Measurements from ENCODE around the gene PA2G4. TPM values are rescaled to one million over a fixed set of nuclear protein-coding genes. Genes with fewer than 3 reads are reported as not detected.

The PA2G4 gene
- total and polyA plus RNA-seq, 12 donors: 64.3 to 148 (median 74.4) TPM

DNA sequence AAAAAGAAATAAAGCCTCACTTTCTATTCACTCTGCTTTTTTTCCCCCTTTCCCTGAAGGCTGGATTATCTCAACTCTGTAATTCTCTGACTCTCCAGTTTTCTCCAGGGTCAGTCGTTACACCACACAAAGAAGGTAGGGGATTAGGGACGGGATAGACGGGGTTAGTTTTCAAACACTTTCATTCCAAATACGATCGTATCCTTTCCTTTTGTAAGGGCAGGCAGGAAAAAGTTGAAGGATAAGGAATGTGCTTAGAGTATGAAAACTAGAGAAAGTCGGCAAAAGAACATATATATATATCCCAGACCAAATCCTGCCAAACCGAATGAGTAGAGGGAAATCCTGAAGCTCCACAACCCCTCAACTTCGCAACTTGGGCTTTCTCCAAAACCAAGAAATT lies 23.1 kb downstream of the PA2G4 start:
- Histone ChIP-seq H3K4me1 (peaks cover 8 to 61% (median 49%) of the 10 kb centered on the region in 9 donors), H3K9me3 (no peaks in the 10 kb centered on the region), H3K27ac (peak overlapping the region; percentile 51 to 91 (median 82)), H3K36me3 (peaks cover 0 to 35% (median 7%) of the 10 kb centered on the region in 9 donors), H3K4me3 (peak overlapping the region in 9 of 10 donors; percentile 23 to 94 (median 84)), H3K27me3 (no peaks in the 10 kb centered on the region)
- ATAC-seq (no peak), DNase-seq (no peak)
- WGBS, 2 donors: 0% methylated on average over 8 of the region's 8 CpGs
- TF ChIP-seq, protein P1, sequence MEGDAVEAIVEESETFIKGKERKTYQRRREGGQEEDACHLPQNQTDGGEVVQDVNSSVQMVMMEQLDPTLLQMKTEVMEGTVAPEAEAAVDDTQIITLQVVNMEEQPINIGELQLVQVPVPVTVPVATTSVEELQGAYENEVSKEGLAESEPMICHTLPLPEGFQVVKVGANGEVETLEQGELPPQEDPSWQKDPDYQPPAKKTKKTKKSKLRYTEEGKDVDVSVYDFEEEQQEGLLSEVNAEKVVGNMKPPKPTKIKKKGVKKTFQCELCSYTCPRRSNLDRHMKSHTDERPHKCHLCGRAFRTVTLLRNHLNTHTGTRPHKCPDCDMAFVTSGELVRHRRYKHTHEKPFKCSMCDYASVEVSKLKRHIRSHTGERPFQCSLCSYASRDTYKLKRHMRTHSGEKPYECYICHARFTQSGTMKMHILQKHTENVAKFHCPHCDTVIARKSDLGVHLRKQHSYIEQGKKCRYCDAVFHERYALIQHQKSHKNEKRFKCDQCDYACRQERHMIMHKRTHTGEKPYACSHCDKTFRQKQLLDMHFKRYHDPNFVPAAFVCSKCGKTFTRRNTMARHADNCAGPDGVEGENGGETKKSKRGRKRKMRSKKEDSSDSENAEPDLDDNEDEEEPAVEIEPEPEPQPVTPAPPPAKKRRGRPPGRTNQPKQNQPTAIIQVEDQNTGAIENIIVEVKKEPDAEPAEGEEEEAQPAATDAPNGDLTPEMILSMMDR (IDR thresholded peaks at IDR 0.05): no peak
- intact Hi-C loops (cut with DNase I): loop anchor here in 8 of 10 donors (1.0 to 10.0 kb wide), 9 partner anchors 29 to 507 kb away; partner anchors contain the start of genes MYL6 (in 5 of the 8), SMARCC2 (in 2 of the 8), SPRYD4 (in 2 of the 8) and BAZ2A (in 1 of the 8)

DNA sequence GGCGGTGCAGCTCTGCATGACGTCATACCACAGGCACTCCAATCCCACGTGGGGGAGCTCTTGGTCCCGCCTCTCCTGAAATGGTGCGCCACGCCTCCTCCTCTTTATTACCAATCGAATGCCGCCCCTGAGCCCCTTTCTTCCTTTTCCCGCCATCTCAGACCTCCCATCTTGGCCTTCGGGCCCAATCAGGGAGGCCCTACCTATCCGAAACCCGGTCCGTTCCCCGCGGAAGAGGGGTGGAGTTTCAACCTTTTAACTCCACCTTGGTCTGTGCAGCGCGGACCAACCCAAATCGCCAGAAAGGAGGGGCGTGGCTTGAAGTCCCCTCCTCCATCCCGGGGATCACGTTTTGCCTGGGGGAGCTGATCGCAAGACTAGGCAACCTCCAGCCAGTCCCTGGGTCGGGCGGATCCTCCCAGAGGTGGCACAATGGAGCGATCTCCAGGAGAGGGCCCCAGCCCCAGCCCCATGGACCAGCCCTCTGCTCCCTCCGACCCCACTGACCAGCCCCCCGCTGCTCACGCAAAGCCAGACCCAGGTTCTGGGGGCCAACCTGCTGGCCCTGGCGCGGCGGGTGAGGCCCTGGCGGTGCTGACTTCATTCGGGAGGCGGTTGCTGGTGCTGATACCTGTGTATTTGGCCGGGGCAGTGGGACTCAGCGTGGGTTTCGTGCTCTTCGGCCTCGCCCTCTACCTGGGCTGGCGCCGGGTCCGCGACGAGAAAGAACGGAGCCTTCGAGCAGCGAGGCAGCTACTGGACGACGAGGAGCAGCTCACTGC lies 23.7 kb downstream of the PA2G4 start, which contains the start of gene ESYT1:
TSS of gene ESYT1 (plus strand) at position 380 of the 782 bp plus-strand sequence. CDS start at position 433, 53 bp downstream.
- peak; percentile 94 to 97 (median 96) for ATAC-seq
- Histone ChIP-seq H3K27ac (peak within 1 kb of the TSS; percentile 51 to 94 (median 88)), H3K4me1 (peaks cover 8 to 61% (median 44%) of the 10 kb centered on the region in 9 donors), H3K4me3 (peak within 1 kb of the TSS; percentile 53 to 94 (median 84)), H3K36me3 (peaks cover 0 to 36% (median 9%) of the 10 kb centered on the region in 9 donors), H3K9me3 (no peaks in the 10 kb centered on the region), H3K27me3 (no peaks in the 10 kb centered on the region)
- TF ChIP-seq, protein P1 (IDR thresholded peaks at IDR 0.05): peak in 1 of 9 donors; percentile 18
- peak; percentile 95 to 99 for DNase-seq
- intact Hi-C loops (cut with DNase I): loop anchor here in 8 of 10 donors (1.0 to 10.0 kb wide), 10 partner anchors 15 to 507 kb away; partner anchors contain the start of genes MYL6 (in 5 of the 8), SMARCC2 (in 3 of the 8), SPRYD4 (in 2 of the 8) and BAZ2A (in 1 of the 8)
- 0% methylated on average over 49 of the region's 49 CpGs for WGBS, 2 donors

DNA sequence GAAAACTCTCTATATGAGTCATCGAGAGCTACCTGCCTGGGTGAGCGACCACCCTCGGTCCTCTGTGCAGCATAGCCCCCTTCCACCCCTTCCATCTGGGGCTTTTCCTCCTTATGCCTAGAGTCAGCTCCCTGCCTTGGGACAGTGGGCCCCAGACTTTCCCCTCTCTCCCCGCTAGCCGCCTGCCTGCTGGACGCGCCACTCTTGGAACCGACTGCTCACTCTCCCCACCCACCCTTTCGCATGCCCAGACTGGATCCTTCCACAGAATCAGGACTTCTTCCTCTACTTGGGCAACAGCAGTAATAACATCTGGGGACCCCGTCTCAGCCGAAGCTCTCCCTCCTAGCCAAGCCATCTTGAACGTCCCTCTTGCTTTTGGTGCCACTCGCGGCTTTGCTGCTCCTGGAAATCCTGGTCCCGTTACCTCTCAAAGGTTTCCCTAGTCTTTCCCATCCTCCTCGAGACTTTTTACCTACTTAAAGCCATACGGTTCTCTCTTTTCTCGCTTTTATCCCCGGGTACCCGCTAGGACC lies 24.4 kb downstream of the PA2G4 start:
- WGBS, 2 donors: 0% methylated on average over 20 of the region's 20 CpGs
- Histone ChIP-seq H3K4me1 (peaks cover 8 to 57% (median 41%) of the 10 kb centered on the region in 9 donors), H3K27me3 (no peaks in the 10 kb centered on the region), H3K36me3 (peaks cover 0 to 38% (median 16%) of the 10 kb centered on the region in 9 donors), H3K9me3 (no peaks in the 10 kb centered on the region), H3K27ac (peak overlapping the region; percentile 36 to 94 (median 88)), H3K4me3 (peak overlapping the region; percentile 53 to 94 (median 84))
- DNase-seq (peak in 1 of 2 donors; percentile 28), ATAC-seq (peak; percentile 4 to 35 (median 10))
- intact Hi-C loops (cut with DNase I): loop anchor here in 6 of 10 donors (2.0 to 10.0 kb wide), 6 partner anchors 14 to 506 kb away; partner anchors contain the start of genes SMARCC2 (in 2 of the 6), SPRYD4 (in 2 of the 6) and BAZ2A (in 1 of the 6)
- TF ChIP-seq, protein P1 (IDR thresholded peaks at IDR 0.05): no peak

Data from heart right ventricle (tissue), 16 donors.